Measurements from ENCODE around the gene OASL.
"Not testable (repeated sequence)": the region's sequence is repeated elsewhere in the genome, so short reads cannot be mapped to it uniquely, and the experiment has no call there.

The OASL gene

GRCh38 chr12:121072147-121072546 is 33.1 kb upstream of the OASL start:
- Histone ChIP-seq H3K4me3 (ENCODE audit: low read depth in 1 of 2, low read length in 1 of 2) (no peak overlapping the region), H3K27ac (no peak overlapping the region), H3K9me3 (no peaks in the 10 kb centered on the region), H3K4me1 (ENCODE audit: control insufficient read depth in 1 of 2, insufficient read depth in 1 of 2, low read depth in 1 of 2, low read length in 1 of 2) (no peaks in the 10 kb centered on the region), H3K27me3 (no peaks in the 10 kb centered on the region), H3K36me3 (no peaks in the 10 kb centered on the region)
- no peak for TF ChIP-seq CTCF (IDR thresholded peaks at IDR 0.05)

- Histone ChIP-seq H3K27me3 (no peaks in the 10 kb centered on the region), H3K27ac (no peak overlapping the region), H3K4me3 (ENCODE audit: low read depth in 1 of 2, low read length in 1 of 2) (no peak overlapping the region), H3K9me3 (no peaks in the 10 kb centered on the region), H3K4me1 (ENCODE audit: control insufficient read depth in 1 of 2, insufficient read depth in 1 of 2, low read depth in 1 of 2, low read length in 1 of 2) (no peaks in the 10 kb centered on the region), H3K36me3 (no peaks in the 10 kb centered on the region)
- no peak for TF ChIP-seq CTCF (IDR thresholded peaks at IDR 0.05)
These were observed 30.2 kb upstream of the OASL start for GRCh38 chr12:121069206-121069605.

- Histone ChIP-seq H3K4me3 (ENCODE audit: low read depth in 1 of 2, low read length in 1 of 2) (no peak overlapping the region), H3K36me3 (no peaks in the 10 kb centered on the region), H3K27me3 (no peaks in the 10 kb centered on the region), H3K9me3 (no peaks in the 10 kb centered on the region), H3K4me1 (ENCODE audit: control insufficient read depth in 1 of 2, insufficient read depth in 1 of 2, low read depth in 1 of 2, low read length in 1 of 2) (peaks cover 3 to 5% of the 10 kb centered on the region in 2 experiments), H3K27ac (no peak overlapping the region)
- no peak for TF ChIP-seq CTCF (IDR thresholded peaks at IDR 0.05)
These were observed 26.3 kb upstream of the OASL start for GRCh38 chr12:121065345-121065744.

GRCh38 chr12:121064586-121064985 is 25.5 kb upstream of the OASL start:
- not testable (repeated sequence) for H3K27ac ChIP-seq; H3K9me3 ChIP-seq; H3K27me3 ChIP-seq; H3K4me3 ChIP-seq (ENCODE audit: low read depth in 1 of 2, low read length in 1 of 2); H3K36me3 ChIP-seq
- peaks cover 8 to 11% of the 10 kb centered on the region in 2 experiments for H3K4me1 ChIP-seq (ENCODE audit: control insufficient read depth in 1 of 2, insufficient read depth in 1 of 2, low read depth in 1 of 2, low read length in 1 of 2)

- H3K4me3 ChIP-seq (ENCODE audit: low read depth in 1 of 2, low read length in 1 of 2) = no peak overlapping the region
- no peak for TF ChIP-seq CTCF (IDR thresholded peaks at IDR 0.05)
- no peaks in the 10 kb centered on the region for H3K36me3 ChIP-seq
- no peak overlapping the region for H3K27ac ChIP-seq
- H3K27me3 ChIP-seq = no peaks in the 10 kb centered on the region
- H3K9me3 ChIP-seq = no peaks in the 10 kb centered on the region
- H3K4me1 ChIP-seq (ENCODE audit: control insufficient read depth in 1 of 2, insufficient read depth in 1 of 2, low read depth in 1 of 2, low read length in 1 of 2) = peaks cover 8 to 11% of the 10 kb centered on the region in 2 experiments
These were observed 25.1 kb upstream of the OASL start for GRCh38 chr12:121064116-121064515.

GRCh38 chr12:121062391-121063045 is 23.5 kb upstream of the OASL start:
- H3K36me3 ChIP-seq = no peaks in the 10 kb centered on the region
- no peaks in the 10 kb centered on the region for H3K27me3 ChIP-seq
- H3K27ac ChIP-seq = no peak overlapping the region
- H3K4me3 ChIP-seq (ENCODE audit: low read depth in 1 of 2, low read length in 1 of 2) = no peak overlapping the region
- no peak for TF ChIP-seq CTCF (IDR thresholded peaks at IDR 0.05)
- peaks cover 8 to 11% of the 10 kb centered on the region in 2 experiments for H3K4me1 ChIP-seq (ENCODE audit: control insufficient read depth in 1 of 2, insufficient read depth in 1 of 2, low read depth in 1 of 2, low read length in 1 of 2)
- H3K9me3 ChIP-seq = no peaks in the 10 kb centered on the region
